Measurements from ENCODE around the gene BBIP1. TPM values are rescaled to one million over a fixed set of nuclear protein-coding genes. Genes with fewer than 3 reads are reported as not detected.
A peak's percentile ranks its signal among the peaks of the same experiment; 100 is the strongest.

BBIP1 gene
- total and polyA plus RNA-seq, 10 of the 15 experiments (the other 5 are each of a cell fraction or from before 2014, with no cell fraction given), result 13.8 to 40.8 (median 31.3) TPM

DNA sequence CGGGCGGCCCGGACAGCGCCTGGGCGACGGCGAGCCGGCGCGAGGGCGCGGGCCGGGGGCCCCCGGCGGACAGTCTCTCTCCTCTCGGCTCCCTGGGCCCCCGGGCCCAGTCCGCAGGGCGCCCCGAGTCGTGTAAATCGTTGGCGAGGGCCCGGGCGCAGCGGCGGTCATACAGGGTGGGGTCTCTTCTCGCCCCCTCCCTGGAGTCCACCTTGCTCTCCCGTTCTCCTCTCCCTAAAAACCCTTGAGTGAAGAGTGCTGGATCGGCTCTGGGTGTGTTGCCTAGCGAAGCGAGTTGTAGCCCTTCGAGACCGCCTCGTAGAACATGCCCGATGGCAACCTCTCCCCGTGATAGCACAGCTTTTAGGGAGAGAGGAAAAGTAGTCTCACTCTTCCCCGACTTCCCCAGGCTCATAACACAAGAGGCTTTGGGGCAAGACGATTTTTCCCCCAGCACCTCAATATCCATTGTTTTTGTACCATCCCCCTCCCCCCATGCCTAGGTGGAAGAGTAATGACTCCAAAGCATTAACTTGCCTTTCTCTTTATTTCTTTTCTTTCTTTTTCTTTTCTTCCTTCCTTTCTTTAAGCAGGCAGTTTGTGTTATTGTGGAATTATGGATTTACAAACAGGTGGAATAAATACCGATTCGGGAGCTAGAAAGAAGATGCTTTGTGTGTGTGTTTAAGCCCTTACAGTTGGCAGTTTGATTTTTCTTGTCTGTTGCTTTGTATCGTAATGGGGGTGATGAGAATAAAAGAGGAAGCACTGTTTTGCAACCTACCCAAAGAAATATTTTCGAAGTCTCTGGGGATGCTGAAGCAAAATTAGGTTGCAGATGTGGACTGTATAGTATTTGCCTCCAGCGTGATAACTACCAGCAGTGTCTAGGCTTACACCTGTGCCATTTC is 1.2 kb upstream of the BBIP1 start:
- H3K4me1 ChIP-seq (ENCODE audit: control insufficient read depth, insufficient read depth, low read length), result peaks cover 10% of the 10 kb centered on the region; the same call in 1 of the 2 replicates
- no peak for FAIRE-seq
- no peaks in the 10 kb centered on the region for H3K9me3 ChIP-seq (replicated peaks; ENCODE audit: control insufficient read depth, insufficient read depth, low read length)
- ChIA-PET SMC1A (ENCODE audit: uncharacterized antibody, unreplicated experiment) (interaction anchor here (0.9 to 6.4 kb wide), 10 partner anchors 9 to 204 kb away, joined by 3 to 48 read pairs (median 4); no protein-coding TSS in a partner anchor), CTCF (interaction anchor here (1.3 to 4.1 kb wide), 3 partner anchors 26 to 117 kb away, joined by 4 to 16 read pairs (median 12); no protein-coding TSS in a partner anchor), RAD21 (ENCODE audit: unreplicated experiment) (interaction anchor here (0.8 to 4.5 kb wide), 5 partner anchors 8 to 146 kb away, joined by 3 to 28 read pairs (median 9); no protein-coding TSS in a partner anchor), POLR2A (interaction anchor here (0.8 to 2.2 kb wide), 2 partner anchors 43 to 47 kb away, joined by 3 to 6 read pairs; no protein-coding TSS in a partner anchor)
- no peak overlapping the region for H2AFZ ChIP-seq (ENCODE audit: control insufficient read depth, low read depth, low read length)
- H3K4me3 ChIP-seq, result peak overlapping the region; percentile 71
- no peaks in the 10 kb centered on the region for H3K27me3 ChIP-seq (replicated peaks in 1 of 2; ENCODE audit: control insufficient read depth in 2 of 2, insufficient read depth in 2 of 2, low read length in 1 of 2)
- WGBS (ENCODE audit: insufficient coverage, insufficient replicate concordance, low lambda C conversion rate, missing lambda C conversion rate), result under 1% methylated on average over 42 of the region's 44 CpGs
- no TSS peak for BruUV-seq (replicated peaks)
- peak overlapping the region; percentile 84 for H3K9ac ChIP-seq (ENCODE audit: control insufficient read depth, insufficient read depth, low read length)
- peak; percentile 69 for DNase-seq (ENCODE audit: low read depth, low spot score)
- no peaks in the 10 kb centered on the region for H4K20me1 ChIP-seq (ENCODE audit: control insufficient read depth, insufficient read depth)
- in situ Hi-C loops (cut with MboI) (no loop called here), intact Hi-C loops (cut with micrococcal nuclease; ENCODE audit: unreplicated experiment) (loop anchor here (1.0 to 10.0 kb wide), 6 partner anchors 41 to 615 kb away; partner anchors contain the start of gene SMNDC1)
- peak overlapping the region; percentile 85 for H3K27ac ChIP-seq (ENCODE audit: control insufficient read depth, insufficient read depth)
- peaks cover 0 to 2% of the 10 kb centered on the region in 2 experiments; a peak in 1 of 4 replicates for H3K36me3 ChIP-seq (ENCODE audit: control insufficient read depth in 2 of 2, insufficient read depth in 2 of 2, low read length in 1 of 2)
- peaks cover 63% of the 10 kb centered on the region for H3K79me2 ChIP-seq (ENCODE audit: control insufficient read depth, insufficient read depth, low read length)
- peak overlapping the region; percentile 17; the same call in 1 of the 2 replicates for H3K4me2 ChIP-seq (ENCODE audit: control insufficient read depth, insufficient read depth)
- ATAC-seq, result peak; percentile 32
- peak; percentile 73; the same call in 1 of the 2 replicates for TF ChIP-seq KDM1A (IDR thresholded peaks at IDR 0.05; ENCODE audit: borderline replicate concordance)
- TF ChIP-seq, protein P1, sequence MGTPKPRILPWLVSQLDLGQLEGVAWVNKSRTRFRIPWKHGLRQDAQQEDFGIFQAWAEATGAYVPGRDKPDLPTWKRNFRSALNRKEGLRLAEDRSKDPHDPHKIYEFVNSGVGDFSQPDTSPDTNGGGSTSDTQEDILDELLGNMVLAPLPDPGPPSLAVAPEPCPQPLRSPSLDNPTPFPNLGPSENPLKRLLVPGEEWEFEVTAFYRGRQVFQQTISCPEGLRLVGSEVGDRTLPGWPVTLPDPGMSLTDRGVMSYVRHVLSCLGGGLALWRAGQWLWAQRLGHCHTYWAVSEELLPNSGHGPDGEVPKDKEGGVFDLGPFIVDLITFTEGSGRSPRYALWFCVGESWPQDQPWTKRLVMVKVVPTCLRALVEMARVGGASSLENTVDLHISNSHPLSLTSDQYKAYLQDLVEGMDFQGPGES (IDR thresholded peaks at IDR 0.05), result no peak
- TF ChIP-seq CREM (IDR thresholded peaks at IDR 0.05; ENCODE audit: low read depth), result no peak
- TF ChIP-seq, protein P2, sequence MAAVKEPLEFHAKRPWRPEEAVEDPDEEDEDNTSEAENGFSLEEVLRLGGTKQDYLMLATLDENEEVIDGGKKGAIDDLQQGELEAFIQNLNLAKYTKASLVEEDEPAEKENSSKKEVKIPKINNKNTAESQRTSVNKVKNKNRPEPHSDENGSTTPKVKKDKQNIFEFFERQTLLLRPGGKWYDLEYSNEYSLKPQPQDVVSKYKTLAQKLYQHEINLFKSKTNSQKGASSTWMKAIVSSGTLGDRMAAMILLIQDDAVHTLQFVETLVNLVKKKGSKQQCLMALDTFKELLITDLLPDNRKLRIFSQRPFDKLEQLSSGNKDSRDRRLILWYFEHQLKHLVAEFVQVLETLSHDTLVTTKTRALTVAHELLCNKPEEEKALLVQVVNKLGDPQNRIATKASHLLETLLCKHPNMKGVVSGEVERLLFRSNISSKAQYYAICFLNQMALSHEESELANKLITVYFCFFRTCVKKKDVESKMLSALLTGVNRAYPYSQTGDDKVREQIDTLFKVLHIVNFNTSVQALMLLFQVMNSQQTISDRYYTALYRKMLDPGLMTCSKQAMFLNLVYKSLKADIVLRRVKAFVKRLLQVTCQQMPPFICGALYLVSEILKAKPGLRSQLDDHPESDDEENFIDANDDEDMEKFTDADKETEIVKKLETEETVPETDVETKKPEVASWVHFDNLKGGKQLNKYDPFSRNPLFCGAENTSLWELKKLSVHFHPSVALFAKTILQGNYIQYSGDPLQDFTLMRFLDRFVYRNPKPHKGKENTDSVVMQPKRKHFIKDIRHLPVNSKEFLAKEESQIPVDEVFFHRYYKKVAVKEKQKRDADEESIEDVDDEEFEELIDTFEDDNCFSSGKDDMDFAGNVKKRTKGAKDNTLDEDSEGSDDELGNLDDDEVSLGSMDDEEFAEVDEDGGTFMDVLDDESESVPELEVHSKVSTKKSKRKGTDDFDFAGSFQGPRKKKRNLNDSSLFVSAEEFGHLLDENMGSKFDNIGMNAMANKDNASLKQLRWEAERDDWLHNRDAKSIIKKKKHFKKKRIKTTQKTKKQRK (IDR thresholded peaks at IDR 0.05; ENCODE audit: low read depth, low read length), result no peak
- no peak for TF ChIP-seq NR2C2 (IDR thresholded peaks at IDR 0.05; ENCODE audit: borderline replicate concordance, control insufficient read depth, insufficient read length, low read depth)
- TF ChIP-seq POLR2AphosphoS2 (IDR thresholded peaks at IDR 0.05; ENCODE audit: low read depth, low read length), result 0 out of 2 replicates have a peak, but pooled peaks have one; percentile 6
- TF ChIP-seq SUZ12 (IDR thresholded peaks at IDR 0.05; ENCODE audit: unreplicated experiment), result no peak
- TF ChIP-seq CREB1 (IDR thresholded peaks at IDR 0.05; ENCODE audit: low read depth), result no peak
- no peak for TF ChIP-seq ZSCAN29 (IDR thresholded peaks at IDR 0.05)
- TF ChIP-seq ZNF622 (IDR thresholded peaks at IDR 0.05), result no peak
- TF ChIP-seq SMC3 (IDR thresholded peaks at IDR 0.05; ENCODE audit: borderline replicate concordance, low read length), result 0 out of 2 replicates have a peak, but pooled peaks have one; percentile 25
- TF ChIP-seq JUND (IDR thresholded peaks at IDR 0.05; ENCODE audit: low read depth, low read length), result no peak
- peak; percentile 40 for TF ChIP-seq SKIL (IDR thresholded peaks at IDR 0.05; ENCODE audit: low read depth, poor library complexity, severe bottlenecking)
- peak; percentile 86 for TF ChIP-seq MEF2B (IDR thresholded peaks at IDR 0.05; ENCODE audit: partially characterized antibody, poor library complexity, severe bottlenecking)
- TF ChIP-seq NBN (IDR thresholded peaks at IDR 0.05), result peak; percentile 80; the same call in 1 of the 2 replicates

All from GM12878 (cell line).